ENCODE results near the gene ZNF92. TPM values are rescaled to one million over a fixed set of nuclear protein-coding genes. Genes with fewer than 3 reads are reported as not detected.
"Not testable (repeated sequence)": the region's sequence is repeated elsewhere in the genome, so short reads cannot be mapped to it uniquely, and the experiment has no call there.

Gene ZNF92
- total RNA-seq, 1 donor from 2014 or later: 14.7 TPM

DNA sequence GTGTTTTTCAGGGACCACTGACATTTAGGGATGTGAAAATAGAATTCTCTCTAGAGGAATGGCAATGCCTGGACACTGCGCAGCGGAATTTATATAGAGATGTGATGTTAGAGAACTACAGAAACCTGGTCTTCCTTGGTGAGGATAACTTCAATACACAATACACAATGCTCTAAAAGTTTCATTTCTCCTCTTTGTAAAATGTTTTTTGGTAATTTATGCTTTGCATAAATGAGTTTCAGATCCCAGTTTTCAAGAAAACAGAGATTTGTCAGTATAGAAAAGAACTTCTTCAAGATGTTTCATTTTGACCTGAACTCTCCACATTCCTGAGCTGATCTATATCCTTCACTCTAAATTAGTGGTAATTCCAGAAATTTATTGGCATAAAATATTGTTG lies 14.2 kb downstream of the ZNF92 start:
- peaks cover 8% of the 10 kb centered on the region for H3K9me3 Mint-ChIP-seq
- H3K27ac Mint-ChIP-seq: no peak overlapping the region
- intact Hi-C loops (cut with micrococcal nuclease): no loop called here
- H3K4me3 Mint-ChIP-seq: no peak overlapping the region
- H3K4me1 Mint-ChIP-seq (ENCODE audit: low read depth): peaks cover 9% of the 10 kb centered on the region
- H3K36me3 Mint-ChIP-seq (ENCODE audit: low read depth): peaks cover 53% of the 10 kb centered on the region
- no peak for DNase-seq (ENCODE audit: low spot score)
- H3K27me3 Mint-ChIP-seq (ENCODE audit: insufficient read depth): no peaks in the 10 kb centered on the region

DNA sequence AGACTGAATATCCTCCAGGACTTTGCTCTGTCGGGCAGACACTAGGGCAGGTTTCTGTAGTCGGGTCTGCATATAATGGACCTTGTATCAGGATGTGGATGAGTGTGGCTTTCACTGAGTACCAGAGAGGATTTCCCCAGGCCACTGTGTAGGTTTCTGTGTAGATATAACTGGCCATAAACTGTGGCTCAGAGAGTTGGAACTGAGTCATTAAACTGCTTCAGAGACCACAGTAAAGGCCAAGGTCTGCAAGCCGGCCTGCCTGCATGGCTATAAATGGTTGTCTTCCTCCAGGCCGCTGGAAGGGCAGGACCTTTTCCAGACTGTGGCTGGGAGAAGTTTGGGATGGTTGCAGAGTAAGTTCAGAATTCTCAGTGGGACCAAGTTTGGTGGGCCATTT lies 16.9 kb downstream of the ZNF92 start:
- H3K27ac Mint-ChIP-seq: no peak overlapping the region
- intact Hi-C loops (cut with micrococcal nuclease): no loop called here

GRCh38 chr7:65397730-65398142 lies 24.1 kb downstream of the ZNF92 start:
- no peak overlapping the region for H3K4me3 Mint-ChIP-seq
- peaks cover 57% of the 10 kb centered on the region for H3K9me3 Mint-ChIP-seq
- peaks cover 4% of the 10 kb centered on the region for H3K4me1 Mint-ChIP-seq (ENCODE audit: low read depth)
- H3K36me3 Mint-ChIP-seq (ENCODE audit: low read depth): peaks cover 60% of the 10 kb centered on the region
- intact Hi-C loops (cut with micrococcal nuclease): no loop called here
- H3K27ac Mint-ChIP-seq: no peak overlapping the region
- H3K27me3 Mint-ChIP-seq (ENCODE audit: insufficient read depth): no peaks in the 10 kb centered on the region
- DNase-seq (ENCODE audit: low spot score): no peak

More for the DNA sequence above, 16.9 kb downstream of the ZNF92 start:
- Mint-ChIP-seq H3K4me3 (no peak overlapping the region), H3K36me3 (ENCODE audit: low read depth) (peaks cover 63% of the 10 kb centered on the region), H3K27me3 (ENCODE audit: insufficient read depth) (no peaks in the 10 kb centered on the region), H3K9me3 (peaks cover 15% of the 10 kb centered on the region), H3K4me1 (ENCODE audit: low read depth) (peaks cover 9% of the 10 kb centered on the region)
- no peak for DNase-seq (ENCODE audit: low spot score)

GRCh38 chr7:65398671-65399070 lies 25.0 kb downstream of the ZNF92 start:
- DNase-seq (ENCODE audit: low spot score); H3K4me1 Mint-ChIP-seq (ENCODE audit: low read depth); H3K4me3 Mint-ChIP-seq; intact Hi-C loops (cut with micrococcal nuclease); H3K27me3 Mint-ChIP-seq (ENCODE audit: insufficient read depth); H3K27ac Mint-ChIP-seq: not testable (repeated sequence)
- H3K9me3 Mint-ChIP-seq: peaks cover 61% of the 10 kb centered on the region
- H3K36me3 Mint-ChIP-seq (ENCODE audit: low read depth): peaks cover 55% of the 10 kb centered on the region

- Mint-ChIP-seq H3K9me3 (peaks cover 62% of the 10 kb centered on the region), H3K36me3 (ENCODE audit: low read depth) (peaks cover 53% of the 10 kb centered on the region)
- DNase-seq (ENCODE audit: low spot score); intact Hi-C loops (cut with micrococcal nuclease); H3K4me1 Mint-ChIP-seq (ENCODE audit: low read depth); H3K27ac Mint-ChIP-seq; H3K4me3 Mint-ChIP-seq; H3K27me3 Mint-ChIP-seq (ENCODE audit: insufficient read depth): not testable (repeated sequence)
Measured at GRCh38 chr7:65399101-65399500, 25.4 kb downstream of the ZNF92 start.

GRCh38 chr7:65404020-65404419 lies 30.4 kb downstream of the ZNF92 start:
- intact Hi-C loops (cut with micrococcal nuclease): no loop called here
- Mint-ChIP-seq H3K4me3 (no peak overlapping the region), H3K27me3 (ENCODE audit: insufficient read depth) (peaks cover 2% of the 10 kb centered on the region), H3K27ac (no peak overlapping the region), H3K4me1 (ENCODE audit: low read depth) (no peaks in the 10 kb centered on the region), H3K9me3 (peaks cover 52% of the 10 kb centered on the region), H3K36me3 (ENCODE audit: low read depth) (peaks cover 21% of the 10 kb centered on the region)
- DNase-seq (ENCODE audit: low spot score): no peak

DNA sequence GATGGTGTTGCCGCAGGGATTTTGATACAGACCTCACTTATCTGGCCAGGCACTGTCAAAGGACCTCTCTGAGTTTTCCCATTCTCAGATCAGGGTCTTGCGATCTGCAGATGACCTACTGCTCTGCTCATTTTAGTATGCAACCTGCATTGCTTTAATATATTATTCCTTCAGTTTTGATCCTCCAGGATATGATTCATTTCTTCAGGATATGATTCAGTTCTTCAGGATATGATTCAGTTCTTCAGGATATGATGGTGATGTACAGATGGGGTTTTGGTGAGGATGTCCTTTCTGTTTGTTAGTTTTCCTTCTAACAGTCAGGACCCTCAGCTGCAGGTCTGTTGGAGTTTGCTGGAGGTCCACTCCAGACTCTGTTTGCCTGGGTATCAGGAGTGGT lies 33.1 kb downstream of the ZNF92 start:
- H3K27me3 Mint-ChIP-seq (ENCODE audit: insufficient read depth); H3K27ac Mint-ChIP-seq; intact Hi-C loops (cut with micrococcal nuclease); H3K4me1 Mint-ChIP-seq (ENCODE audit: low read depth); H3K4me3 Mint-ChIP-seq; DNase-seq (ENCODE audit: low spot score); H3K36me3 Mint-ChIP-seq (ENCODE audit: low read depth): not testable (repeated sequence)
- H3K9me3 Mint-ChIP-seq: peaks cover 34% of the 10 kb centered on the region

DNA sequence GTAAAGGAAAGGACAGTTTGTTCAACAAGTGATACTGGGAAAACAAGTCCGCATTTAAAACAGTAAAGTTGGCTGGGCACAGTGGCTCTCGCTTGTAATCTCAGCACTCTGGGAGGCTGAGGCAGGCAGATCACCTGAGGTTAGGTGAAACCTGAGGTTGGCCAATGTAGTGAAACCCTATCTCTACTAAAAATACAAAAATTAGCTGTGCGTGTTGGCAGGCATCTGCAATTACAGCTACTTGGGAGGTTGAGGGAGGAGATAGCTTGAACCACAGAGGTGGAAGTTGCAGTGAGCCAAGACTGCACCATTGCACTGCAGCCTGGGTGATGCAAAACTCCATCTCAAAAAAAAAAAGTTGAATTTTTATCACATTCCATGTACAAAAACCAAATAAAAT lies 35.7 kb downstream of the ZNF92 start:
- intact Hi-C loops (cut with micrococcal nuclease): no loop called here
- no peak overlapping the region for H3K27ac Mint-ChIP-seq
- H3K4me1 Mint-ChIP-seq (ENCODE audit: low read depth): no peaks in the 10 kb centered on the region
- no peak for DNase-seq (ENCODE audit: low spot score)
- peaks cover 2% of the 10 kb centered on the region for H3K27me3 Mint-ChIP-seq (ENCODE audit: insufficient read depth)
- H3K4me3 Mint-ChIP-seq: no peak overlapping the region
- H3K9me3 Mint-ChIP-seq: peaks cover 23% of the 10 kb centered on the region
- no peaks in the 10 kb centered on the region for H3K36me3 Mint-ChIP-seq (ENCODE audit: low read depth)

DNA sequence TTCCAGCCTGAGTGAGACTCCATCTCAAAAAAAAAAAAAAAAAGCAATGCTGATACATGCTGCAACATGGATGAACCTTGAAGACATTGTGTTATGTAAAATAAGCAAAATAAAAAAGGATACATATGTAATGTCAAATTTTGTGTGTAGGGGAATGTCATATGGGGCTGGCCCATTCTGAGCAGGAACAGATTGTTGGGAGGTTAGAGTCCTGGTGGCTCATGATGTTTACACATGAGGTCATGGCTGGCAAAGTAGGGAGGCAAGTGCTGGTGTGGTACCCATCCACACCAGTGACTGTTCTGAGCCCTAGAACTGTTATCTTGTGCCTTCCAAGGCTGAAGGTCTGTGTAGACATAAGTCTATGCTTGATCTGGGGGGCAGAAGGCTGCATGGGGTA lies 37.6 kb downstream of the ZNF92 start:
- H3K9me3 Mint-ChIP-seq: peaks cover 9% of the 10 kb centered on the region

GRCh38 chr7:65422670-65423069 lies 49.0 kb downstream of the ZNF92 start:
- H3K9me3 Mint-ChIP-seq: peaks cover 55% of the 10 kb centered on the region
- no peak overlapping the region for H3K4me3 Mint-ChIP-seq
- DNase-seq (ENCODE audit: low spot score): no peak

More for the DNA sequence above, 37.6 kb downstream of the ZNF92 start:
- no peak for DNase-seq (ENCODE audit: low spot score)
- Mint-ChIP-seq H3K36me3 (ENCODE audit: low read depth) (no peaks in the 10 kb centered on the region), H3K4me3 (no peak overlapping the region), H3K27me3 (ENCODE audit: insufficient read depth) (peaks cover 2% of the 10 kb centered on the region), H3K4me1 (ENCODE audit: low read depth) (no peaks in the 10 kb centered on the region), H3K27ac (no peak overlapping the region)
- intact Hi-C loops (cut with micrococcal nuclease): no loop called here

GRCh38 chr7:65423286-65423685 lies 49.6 kb downstream of the ZNF92 start:
- H3K36me3 Mint-ChIP-seq (ENCODE audit: low read depth); DNase-seq (ENCODE audit: low spot score); H3K27me3 Mint-ChIP-seq (ENCODE audit: insufficient read depth); H3K27ac Mint-ChIP-seq; H3K4me1 Mint-ChIP-seq (ENCODE audit: low read depth); intact Hi-C loops (cut with micrococcal nuclease); H3K4me3 Mint-ChIP-seq: not testable (repeated sequence)
- H3K9me3 Mint-ChIP-seq: peaks cover 57% of the 10 kb centered on the region

More at GRCh38 chr7:65422670-65423069, 49.0 kb downstream of the ZNF92 start:
- Mint-ChIP-seq H3K4me1 (ENCODE audit: low read depth) (no peaks in the 10 kb centered on the region), H3K27ac (no peak overlapping the region), H3K27me3 (ENCODE audit: insufficient read depth) (no peaks in the 10 kb centered on the region), H3K36me3 (ENCODE audit: low read depth) (no peaks in the 10 kb centered on the region)
- intact Hi-C loops (cut with micrococcal nuclease): no loop called here

DNA sequence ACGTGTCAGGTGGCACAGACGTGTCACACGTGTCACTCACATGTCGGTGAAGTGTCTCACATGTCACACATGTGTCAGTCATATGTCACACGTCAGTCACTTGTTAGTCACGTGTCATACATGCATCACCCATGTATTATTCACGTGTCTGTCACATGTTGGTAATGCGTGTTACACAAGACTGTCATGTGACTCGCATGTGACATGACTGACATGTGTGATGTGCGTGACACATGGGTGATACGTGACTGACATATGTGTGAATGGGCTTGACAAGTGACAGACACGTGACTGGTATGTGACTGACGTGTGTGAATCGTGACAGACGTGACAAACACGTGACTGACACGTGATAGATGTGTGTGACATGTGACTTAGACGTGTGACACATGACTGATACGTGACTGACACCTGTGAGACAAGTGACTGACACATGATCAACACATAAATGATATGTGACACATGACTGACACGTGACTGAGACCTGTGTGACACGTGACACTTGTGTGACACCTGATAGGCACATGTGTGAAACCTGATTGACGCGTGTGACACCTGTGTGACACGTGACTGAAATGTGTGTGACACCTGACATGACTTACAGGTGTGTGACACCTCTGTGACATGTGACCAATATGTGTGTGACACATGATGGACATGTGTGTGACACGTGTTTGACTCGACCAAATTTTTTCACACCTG lies 56.1 kb downstream of the ZNF92 start:
- no peak for DNase-seq (ENCODE audit: low spot score)
- H3K4me3 Mint-ChIP-seq: no peak overlapping the region
- intact Hi-C loops (cut with micrococcal nuclease): no loop called here
- H3K4me1 Mint-ChIP-seq (ENCODE audit: low read depth): no peaks in the 10 kb centered on the region
- H3K9me3 Mint-ChIP-seq: peaks cover 67% of the 10 kb centered on the region
- H3K27me3 Mint-ChIP-seq (ENCODE audit: insufficient read depth): no peaks in the 10 kb centered on the region
- H3K27ac Mint-ChIP-seq: no peak overlapping the region
- H3K36me3 Mint-ChIP-seq (ENCODE audit: low read depth): peaks cover 3% of the 10 kb centered on the region

GRCh38 chr7:65430344-65431186 lies 56.9 kb downstream of the ZNF92 start:
- H3K27ac Mint-ChIP-seq: no peak overlapping the region
- intact Hi-C loops (cut with micrococcal nuclease): no loop called here

More at GRCh38 chr7:65430344-65431186, 56.9 kb downstream of the ZNF92 start:
- no peak for DNase-seq (ENCODE audit: low spot score)
- Mint-ChIP-seq H3K27me3 (ENCODE audit: insufficient read depth) (no peaks in the 10 kb centered on the region), H3K9me3 (peaks cover 60% of the 10 kb centered on the region), H3K4me3 (no peak overlapping the region), H3K4me1 (ENCODE audit: low read depth) (no peaks in the 10 kb centered on the region), H3K36me3 (ENCODE audit: low read depth) (peaks cover 3% of the 10 kb centered on the region)
